ENCODE data around the gene MGRN1.
A peak's percentile ranks its signal among the peaks of the same experiment; 100 is the strongest.
"Not testable (repeated sequence)": the region's sequence is repeated elsewhere in the genome, so short reads cannot be mapped to it uniquely, and the experiment has no call there.

MGRN1 gene

DNA sequence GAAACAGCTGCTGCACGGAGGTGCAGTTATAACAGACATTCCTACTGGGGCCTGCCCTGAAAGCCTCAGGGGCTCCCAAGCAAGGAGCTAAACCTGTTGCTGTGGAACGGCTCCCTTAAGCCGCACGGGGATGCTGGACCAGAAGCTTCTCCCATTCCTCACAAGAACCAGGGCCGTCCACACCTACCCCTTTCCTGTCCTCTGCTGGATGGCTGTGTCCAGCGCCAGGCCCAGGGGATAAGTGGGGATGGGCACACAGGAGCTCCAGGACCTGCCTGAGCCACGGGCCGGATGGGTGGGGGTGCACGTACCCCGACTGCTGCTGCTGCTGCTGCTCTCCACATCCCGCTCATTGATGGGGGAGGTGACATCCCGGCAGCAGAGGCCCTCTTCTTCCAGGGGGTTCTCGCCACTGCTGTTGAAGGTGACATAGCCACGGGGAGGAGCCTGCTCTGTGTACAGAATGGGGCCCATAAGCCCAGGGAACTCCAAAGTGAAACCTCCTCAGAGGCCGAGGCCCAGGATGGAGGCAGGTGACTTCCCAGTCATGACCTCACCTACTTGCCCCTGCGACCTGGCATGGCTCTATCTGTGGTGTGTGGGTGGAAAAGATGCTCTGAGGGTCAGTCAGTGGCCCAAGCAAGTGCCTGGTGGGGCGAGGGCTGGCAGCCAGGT, 77.3 kb downstream of the MGRN1 start:
- no peak for DNase-seq

DNA sequence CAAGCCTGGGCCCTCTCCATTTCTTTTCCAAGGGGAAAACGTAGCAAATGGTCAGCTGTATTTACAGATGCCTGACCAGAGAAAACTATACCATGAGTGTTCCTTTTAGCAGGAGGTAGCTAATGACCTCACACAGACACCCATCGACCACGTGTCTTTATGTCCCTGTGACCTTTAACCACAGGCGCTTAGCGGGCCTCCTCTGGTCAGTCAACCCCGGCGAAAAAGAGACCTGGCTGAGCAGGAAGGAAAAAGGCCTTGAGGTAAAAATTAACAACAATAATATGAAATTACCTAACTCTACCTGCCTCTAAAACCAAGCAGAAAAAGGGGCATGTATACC, 77.8 kb downstream of the MGRN1 start:
- DNase-seq = no peak

DNA sequence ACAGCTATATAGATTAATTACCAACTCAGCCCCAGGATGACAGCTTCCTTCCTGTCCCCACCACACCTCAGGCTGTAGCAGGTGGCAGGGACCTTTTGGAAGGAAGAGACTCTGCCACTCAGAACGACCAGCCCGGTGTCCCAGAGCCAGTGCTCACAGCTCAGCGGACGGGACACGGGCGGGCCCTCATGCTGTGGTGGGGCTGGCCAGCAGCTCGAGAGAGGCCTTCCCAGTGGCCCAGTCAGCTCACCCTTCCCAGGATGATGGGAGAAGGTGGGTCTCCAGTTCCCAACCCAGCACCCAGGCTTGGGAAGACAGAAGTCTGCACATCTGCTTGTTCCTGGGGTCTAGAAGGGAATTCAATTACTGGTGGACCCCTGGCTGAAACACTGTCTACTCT, 79.3 kb downstream of the MGRN1 start:
- no peak for DNase-seq

DNA sequence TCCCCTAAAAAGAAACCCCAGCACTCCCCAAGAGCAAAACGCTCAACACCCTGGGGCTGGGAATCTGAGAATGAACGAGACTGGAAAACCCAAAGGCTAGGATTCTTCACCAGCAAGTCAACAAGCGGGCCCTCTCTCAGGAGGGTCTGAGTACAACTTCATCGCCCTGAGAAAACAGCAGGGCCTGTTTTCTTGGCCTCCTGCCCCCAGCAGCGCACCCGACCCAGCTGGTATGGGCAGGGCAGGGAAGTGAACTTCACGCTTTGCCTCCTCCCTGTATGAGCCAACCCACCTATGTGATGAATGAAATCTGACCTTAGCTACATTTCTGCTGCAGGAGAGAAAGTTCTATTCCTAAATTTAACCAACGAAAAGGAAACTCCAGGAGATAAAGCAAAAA, 79.9 kb downstream of the MGRN1 start:
- DNase-seq = no peak

DNA sequence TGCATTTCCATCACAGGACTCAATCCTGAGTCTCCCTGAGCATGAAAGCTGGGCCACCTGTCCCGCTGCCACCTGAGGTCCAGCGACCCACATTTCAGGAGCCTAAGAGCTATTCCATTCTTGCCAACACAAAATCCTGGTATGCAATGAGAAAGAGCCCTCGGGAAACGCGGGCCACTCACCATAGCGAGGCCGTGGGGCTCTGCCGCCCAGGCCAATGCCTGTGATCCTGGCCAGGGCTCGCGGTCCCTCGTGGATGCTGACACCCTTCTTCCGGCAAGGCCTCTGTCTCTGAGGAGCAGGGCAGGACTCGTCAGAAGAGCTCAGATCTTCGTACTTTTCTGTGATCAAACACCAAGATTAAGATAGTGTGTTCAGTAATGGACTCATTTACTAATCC, 80.3 kb downstream of the MGRN1 start:
- DNase-seq = no peak

DNA sequence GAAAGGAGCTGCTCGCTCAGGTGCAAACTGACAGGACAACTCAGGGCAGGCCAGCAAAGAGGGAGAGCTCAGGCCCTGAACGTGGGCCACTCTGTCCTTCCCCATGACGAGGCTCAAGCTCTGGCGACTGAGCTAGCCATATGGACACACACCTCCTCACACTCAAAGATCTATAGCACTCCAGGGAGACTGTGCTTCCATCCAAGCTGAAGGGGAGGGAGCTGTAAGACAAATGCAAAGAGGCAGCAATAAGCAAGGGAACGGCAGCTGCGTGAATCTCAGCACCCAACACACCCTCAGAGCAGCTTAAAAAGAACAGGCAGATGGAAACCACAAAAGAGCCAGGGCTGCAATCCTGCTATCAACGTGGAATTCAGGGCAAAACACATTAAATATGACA, 82.2 kb downstream of the MGRN1 start:
- no peak for DNase-seq

DNA sequence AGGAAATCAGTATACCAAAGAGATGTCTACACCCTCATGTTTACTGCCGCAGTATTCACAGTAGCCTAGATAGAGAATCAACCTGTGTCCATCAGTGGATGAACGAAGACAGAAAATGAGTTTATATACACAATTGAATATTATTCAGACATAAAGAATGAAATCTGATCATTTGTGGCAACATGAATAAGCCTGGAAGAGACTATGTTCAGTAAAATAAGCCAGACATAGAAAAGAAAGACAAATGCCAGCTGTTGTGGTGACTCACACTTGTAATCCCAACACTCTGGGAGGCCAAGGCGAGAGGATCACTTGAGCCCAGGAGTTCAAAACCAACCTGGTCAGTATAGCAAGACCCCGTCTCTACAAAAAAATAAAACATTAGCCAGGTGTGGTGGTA, 84.9 kb downstream of the MGRN1 start:
- DNase-seq = no peak

DNA sequence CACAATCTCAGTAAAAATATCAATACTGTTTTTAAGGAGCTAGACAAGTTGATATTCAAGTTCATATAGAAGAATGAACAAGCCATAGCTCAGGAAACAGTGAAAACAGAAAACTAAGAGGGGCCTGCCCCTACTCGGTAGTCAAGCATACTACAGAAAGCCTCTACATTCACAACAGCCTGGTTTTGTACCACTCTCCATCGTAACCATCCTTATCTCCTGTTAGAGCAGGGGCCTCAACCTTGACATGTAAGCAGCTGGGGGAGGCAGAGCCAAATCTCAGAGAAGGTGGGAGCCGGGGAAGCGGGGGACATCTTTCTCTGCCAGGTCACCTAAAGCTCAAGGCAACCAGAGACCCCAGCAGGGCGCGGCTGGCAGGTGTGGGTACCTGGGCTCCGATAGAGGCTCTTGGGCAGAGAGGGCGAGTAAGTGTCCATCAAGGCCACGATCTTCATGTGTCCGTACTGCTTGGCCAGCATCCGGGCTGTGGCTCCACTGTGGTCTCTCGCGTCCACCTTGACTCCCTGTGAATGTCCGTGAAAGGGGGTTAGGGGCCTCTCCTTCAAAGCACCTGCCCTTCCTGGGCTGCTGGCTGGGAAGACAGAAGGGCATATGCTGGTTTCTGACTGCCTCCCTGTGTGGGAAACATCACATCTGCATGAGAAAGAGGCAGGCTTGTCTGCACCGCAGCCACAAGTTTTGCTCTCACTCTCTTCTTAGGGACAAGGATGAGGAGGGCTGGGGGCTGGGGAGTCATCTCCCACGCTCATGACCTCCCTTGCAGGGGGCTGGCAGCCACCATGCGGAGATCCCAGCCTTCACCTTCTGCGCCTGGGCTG, 89.3 kb downstream of the MGRN1 start:
- DNase-seq = no peak

DNA sequence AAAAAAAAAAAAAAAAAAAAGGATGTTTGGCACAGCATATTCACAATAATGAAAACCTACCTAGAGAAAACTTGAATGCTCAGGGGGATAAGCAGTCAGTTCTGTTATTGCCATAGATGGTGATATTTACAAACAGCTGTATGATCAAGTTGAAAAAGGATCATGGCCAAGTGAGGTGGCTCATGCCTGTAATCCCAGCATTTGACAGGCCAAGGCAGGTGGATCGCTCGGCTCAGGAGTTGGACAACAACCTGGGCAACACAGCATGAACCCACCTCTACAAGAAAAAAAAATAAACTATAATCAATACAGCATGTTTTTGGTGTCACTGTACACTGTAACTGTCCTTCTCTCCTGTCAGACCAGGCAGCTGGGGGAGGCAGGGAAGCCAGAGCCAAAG, 90.4 kb downstream of the MGRN1 start:
- DNase-seq = no peak

DNA sequence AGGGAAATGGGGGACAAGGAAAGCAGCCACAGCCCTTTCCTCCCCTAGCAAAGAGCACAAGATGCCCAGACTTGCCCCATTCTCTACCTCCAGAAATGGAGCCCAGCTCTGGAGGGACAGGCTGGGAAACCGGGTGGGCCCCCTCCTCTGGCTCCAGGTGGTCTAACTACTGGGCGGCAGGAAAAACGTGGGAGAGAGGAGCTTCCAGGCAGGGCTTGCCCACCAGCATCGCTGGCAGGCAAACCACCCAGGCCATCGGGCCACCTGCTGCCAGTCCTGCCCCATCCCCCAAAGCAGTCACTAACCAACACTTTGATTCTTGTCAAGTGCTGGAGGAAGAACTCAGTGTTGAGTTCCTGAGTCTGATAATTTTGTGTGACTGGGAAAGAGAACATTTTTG, 93.8 kb downstream of the MGRN1 start:
- DNase-seq = no peak

DNA sequence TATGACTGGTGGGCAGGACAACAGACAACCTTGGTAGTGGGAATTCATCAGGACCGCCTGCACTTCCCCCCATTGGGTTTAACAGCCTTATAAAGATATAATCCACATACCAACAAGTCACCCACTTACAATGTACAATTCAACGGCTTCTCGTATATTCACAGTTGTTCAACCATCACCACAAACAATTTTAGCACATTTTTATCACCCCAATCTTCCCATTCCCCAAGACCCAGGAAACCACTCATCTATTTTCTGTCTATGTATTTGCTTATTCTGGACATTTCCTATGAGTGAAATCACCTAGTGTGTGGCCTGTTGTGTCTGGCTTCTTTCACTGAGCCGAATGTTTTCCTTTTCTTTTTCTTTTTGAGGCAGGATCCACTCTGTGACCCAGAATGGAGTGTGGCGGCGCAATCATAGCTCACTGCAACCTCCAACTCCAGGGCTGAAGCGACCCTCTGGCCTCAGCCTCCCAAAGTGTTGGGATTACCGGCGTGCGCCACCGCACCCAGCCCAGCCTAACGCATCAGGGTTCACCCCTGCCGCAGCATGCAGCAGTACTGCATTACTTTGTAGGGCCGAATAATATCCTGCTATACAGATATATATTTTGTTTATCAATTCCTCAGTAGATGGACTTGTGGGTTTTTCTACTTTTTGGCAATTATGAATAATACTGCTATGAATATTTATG, 98.6 kb downstream of the MGRN1 start:
- no peak for DNase-seq

DNA sequence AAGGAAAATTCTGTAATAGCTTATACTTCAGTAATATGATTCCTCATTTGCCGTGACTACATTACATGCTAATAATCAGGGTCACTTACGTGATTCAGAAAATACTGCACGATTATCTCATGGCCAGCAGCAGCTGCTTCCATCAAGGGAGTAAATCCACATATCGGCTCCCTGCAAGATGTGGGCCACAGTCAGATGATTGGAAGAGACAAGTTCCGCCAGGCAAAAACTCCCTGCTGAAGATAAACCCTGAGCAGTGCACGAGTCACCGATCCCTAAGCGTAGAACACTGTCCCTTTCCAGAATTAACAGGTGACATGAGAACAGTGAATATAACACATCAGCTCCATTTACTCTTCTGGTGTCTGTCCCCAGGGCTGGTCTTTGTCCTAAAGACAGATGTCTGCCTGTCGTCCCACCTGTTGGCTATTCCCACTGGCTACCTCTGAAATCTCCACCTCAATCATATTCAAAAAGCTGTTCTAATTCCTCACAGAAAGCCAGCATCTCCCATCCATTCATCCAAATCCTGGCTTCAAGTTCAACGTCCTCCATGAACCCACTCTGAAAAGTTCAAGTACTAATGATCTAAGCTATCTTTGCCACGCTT, 100.1 kb downstream of the MGRN1 start:
- no peak for DNase-seq

DNA sequence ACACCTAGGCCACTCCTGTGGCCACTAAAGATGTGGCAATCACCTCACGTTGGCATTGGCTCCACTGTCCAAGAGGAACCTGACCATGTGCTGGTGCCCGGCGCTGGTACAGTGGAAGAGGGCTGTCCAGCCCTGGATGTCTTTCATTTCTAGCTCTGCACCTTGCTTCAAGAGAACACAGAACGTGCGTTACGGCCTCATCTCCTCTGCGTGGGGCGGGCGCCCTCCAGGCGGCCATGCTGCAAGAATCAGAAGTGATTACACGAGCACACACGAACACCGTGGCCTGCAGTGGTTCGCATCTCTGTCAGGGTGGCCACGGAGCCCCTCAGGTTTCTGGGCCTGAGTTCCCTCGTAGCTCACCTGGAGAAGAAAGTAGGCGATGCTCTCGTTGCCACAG, 102.0 kb downstream of the MGRN1 start:
- DNase-seq = no peak

DNA sequence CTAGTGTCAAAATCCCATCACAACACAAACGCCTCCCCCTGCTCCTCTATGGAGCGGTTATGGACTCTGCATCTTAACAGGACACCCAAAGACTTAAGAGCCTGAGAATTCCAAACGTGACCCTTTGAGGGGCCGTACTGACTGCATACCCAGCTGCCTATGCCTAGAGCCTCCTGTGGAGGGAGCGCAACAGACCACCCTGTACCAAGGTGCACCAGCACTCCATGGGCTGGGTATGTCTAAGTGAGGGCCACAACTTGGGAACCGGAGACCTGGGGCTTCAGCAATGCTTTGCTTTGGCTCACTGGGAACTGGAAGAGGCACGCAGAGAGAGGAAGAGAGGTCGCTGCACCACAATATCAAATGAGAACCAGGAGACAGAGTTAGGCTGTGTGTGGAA, 104.0 kb downstream of the MGRN1 start:
- no peak for DNase-seq

DNA sequence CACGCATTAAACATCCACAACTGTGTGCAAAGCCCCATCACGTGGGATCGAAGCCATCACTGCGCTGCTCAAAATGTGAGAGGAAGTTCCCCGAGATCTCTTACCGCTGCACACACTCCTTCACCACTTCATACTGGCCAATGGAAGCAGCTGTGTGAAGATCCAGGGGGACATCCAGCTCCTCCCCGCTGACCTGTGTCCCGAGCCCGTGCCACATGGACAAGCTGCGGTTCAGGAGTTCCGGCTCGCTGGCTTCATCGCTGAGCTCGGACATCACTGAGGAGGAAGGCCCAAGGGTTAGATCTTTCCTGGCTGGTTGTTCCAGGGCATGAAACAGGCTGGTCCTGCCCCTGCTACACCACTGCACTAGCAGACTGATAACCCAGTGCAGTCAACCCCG, 105.2 kb downstream of the MGRN1 start:
- DNase-seq = no peak

DNA sequence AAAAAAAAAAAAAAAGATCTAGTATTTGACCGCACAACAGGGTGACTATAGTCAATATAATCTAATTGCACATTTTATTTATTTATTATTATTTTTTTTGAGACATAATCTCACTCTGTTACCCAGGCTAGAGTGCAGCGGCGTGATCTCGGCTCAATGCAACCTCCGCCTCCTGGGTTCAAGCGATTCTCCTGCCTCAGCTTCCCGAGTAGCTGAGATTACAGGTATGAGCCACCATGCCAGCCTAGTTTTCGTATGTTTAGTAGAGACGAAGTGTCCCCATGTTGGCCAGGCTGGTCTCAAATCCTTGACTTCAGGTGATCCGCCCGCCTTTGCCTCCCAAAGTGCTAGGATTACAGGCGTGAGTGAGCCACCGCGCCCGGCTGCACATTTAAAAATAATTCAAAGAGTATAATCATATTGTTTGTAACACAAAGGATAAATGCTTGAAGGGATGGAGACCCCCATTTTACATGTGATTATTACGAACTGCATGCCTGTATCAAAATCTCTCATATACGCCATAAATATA, 108.7 kb downstream of the MGRN1 start:
- DNase-seq = no peak

DNA sequence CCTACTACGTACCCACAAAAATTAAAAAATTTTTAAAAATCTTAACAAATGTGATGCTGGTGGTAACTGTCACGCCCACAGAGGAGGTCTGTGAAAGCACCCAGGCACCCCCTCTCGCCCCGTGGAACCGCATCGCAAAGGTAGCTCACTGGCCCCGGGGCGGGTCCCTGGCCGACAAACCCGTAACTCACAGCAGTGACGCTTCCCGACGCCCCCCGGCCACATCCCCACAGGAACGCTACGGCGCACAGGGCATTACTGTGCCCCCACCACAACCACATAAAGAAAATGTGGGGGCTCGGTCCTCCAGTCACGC, 109.1 kb downstream of the MGRN1 start:
- peak; percentile 8 for DNase-seq

DNA sequence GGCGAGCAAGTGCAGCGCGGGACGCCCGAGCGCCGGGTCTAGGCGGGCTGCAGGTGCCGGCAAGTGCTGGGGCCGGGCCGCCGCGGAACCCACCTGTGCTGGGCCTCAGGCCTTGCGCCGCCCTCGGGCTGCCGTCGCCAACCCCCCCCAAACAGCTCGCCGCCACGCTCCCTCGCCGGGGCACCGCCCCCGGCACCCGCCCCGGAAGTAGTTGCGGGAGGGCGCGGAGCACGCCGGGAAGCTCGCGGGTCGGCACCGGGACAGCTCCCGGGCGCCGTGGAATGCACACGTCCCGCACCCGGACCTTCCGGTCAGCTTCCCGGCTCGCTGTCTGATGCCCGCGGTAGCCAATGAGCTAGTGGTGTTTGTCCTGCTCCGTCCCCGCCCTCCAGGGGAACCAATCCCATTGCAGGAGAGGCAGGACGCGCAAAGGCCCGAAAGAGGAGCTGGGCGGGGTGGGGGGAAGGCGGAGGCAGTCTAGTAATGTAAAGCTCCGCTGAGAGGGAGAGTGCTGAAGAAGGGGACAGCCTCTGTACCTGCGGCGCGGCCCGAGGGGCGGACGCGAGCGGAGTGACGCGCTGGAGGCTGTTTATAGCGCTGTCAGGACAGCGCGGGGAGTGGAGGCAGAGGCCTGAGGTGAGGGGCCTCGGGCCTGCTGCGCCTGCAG, 109.6 kb downstream of the MGRN1 start, which contains the start of the genes ANKS3 and DNAAF8:
TSS of gene ANKS3 (minus strand) at position 209 of the 667 bp plus-strand sequence. CDS start 4,122 bp downstream, outside the sequence.
TSS of gene DNAAF8 (plus strand) at position 475 of the 667 bp plus-strand sequence. CDS start 1,978 bp downstream, outside the sequence.
- DNase-seq = peak; percentile 98

DNA sequence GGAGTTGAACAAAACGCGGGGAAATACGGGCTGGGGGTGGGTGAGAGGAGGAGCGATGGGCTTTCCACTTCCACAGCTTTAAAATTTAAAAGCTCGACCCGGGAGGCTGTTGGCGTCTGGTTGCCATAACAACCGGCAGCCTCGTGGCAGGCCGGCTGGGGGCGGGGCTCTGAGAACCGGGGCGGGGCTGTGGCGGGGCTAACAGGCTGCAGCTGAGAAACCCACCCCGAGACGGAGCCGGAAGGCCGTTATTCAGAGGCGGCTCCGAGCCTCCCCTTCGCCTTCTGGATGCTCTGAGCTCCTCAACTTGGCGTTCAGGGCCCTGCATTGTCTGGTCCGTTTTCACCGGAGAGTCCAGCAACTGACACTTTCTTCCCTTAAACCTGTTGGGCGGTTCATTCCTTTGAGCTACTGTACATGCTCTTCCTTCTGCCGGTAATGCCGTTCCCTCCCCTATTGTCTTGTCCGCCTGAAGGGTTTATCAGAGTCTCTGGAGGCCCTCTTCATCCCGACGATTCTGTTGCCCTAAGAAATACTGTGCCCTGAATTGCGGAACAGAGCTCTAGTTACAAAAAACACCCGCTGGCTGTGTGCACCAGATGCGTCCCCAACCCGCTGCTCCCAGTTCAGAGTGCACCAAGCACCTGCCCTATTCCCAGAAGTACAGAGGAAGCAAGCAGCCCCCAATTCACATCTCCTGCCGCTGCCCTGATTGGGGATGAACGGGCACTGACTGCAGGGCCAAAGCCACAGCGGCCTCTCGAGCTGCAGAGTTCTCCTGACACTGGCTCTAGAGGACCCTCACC, 110.3 kb downstream of the MGRN1 start:
- DNase-seq = peak; percentile 67

DNA sequence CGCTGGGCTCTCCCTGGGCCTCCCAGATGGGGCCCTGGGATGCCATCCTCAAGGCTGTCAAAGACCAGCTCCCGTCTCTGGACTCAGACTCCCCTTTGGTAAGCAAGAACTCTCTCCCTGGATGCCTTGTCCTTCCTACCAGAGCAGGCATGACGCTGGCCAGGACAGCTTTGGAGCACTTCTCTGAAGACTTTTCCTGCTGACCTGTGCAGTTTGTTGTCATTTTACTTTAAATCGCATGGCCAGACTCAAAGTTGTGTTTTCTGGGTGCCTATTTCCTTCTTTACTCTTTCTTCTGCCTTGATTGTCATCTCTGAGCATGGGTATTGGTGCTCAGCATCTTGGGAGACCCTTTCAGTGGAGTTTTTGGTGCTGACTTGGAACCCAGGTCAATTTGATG, 111.9 kb downstream of the MGRN1 start:
- no peak for DNase-seq

DNA sequence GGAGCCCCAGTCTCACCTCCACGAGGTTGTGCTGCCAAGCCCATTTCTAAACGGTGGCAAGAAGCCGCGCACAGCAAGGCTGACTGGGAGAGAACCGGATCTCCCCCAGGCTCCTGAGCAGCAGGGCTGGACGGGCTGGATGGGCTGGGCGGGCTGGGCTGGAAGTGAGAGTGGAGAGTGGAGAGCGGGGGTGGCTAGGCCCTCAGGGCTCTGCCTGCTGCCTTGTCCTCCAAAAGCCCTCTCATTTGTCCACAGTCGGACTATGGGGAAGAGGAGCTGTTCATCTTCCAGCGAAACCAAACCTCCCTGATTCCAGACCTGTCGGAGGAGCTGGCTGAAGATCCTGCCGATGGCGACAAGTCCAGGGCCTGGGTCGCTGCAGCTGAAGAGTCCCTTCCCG, 112.9 kb downstream of the MGRN1 start:
- DNase-seq = no peak

DNA sequence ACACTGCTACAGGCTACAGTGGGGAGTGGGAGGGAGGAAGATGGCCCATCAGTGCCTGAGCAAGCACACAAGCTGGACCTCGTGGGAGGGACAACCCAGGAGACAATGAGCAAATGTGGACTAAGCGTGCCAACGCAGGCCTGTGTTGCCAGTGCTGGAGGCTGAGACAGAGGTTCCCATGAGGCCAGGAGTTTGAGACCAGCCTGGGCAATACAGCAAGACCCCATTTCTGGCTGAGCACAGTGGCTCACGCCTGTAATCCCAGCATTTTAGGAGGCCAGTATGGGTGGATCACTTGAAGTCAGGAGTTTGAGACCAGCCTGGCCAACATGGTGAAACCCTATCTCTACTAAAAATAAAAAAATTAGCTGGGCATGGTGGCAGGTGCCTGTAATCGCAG, 113.7 kb downstream of the MGRN1 start:
- not testable (repeated sequence) for DNase-seq
